GM12878 (cell line): ENCODE measurements around the gene CD9. TPM values are rescaled to one million over a fixed set of nuclear protein-coding genes. Genes with fewer than 3 reads are reported as not detected.

ENCODE experiments used
- EGR1 ChIP-seq, 2 experiments: IDR thresholded peaks; 1 replicate in 1 of 2; 2 replicates in 1 of 2; pipeline ENCODE4 v1.6.1; 2011 to 2012; ENCODE audit warnings: low read depth in 2 of 2, low read length in 2 of 2, borderline replicate concordance in 1 of 2, mild to moderate bottlenecking in 1 of 2, moderate library complexity in 1 of 2
- FOXK2 ChIP-seq: fragments of 450-650 bp; IDR thresholded peaks from 2 replicates; pipeline ENCODE4 v1.6.1; 2017; ENCODE audit warnings: mild to moderate bottlenecking, moderate library complexity
- IKZF1 ChIP-seq: fragments of 450-650 bp; conservative IDR thresholded peaks from 2 replicates; pipeline ENCODE4 v1.6.1; 2017; ENCODE audit warnings: antibody characterized with exemption, mild to moderate bottlenecking
- KDM1A ChIP-seq: fragments of 200-600 bp; sonication (generic); IDR thresholded peaks from 2 replicates; pipeline ENCODE4 v1.6.1; 2016; ENCODE audit warnings: borderline replicate concordance
- RBBP5 ChIP-seq: fragments of 200-600 bp; sonication (generic); conservative IDR thresholded peaks from 2 replicates; pipeline ENCODE4 v1.6.1; 2016
- RCOR1 ChIP-seq: conservative IDR thresholded peaks from 2 replicates; pipeline ENCODE4 v1.6.1; 2012; ENCODE audit warnings: low read depth, low read length, improper control_type of control experiment
- SREBF2 ChIP-seq: IDR thresholded peaks from 2 replicates; pipeline ENCODE4 v1.6.1; 2012; ENCODE audit warnings: mild to moderate bottlenecking, low read length
- TARDBP ChIP-seq: IDR thresholded peaks from 2 replicates; pipeline ENCODE4 v1.6.1; 2016; ENCODE audit warnings: borderline replicate concordance
- ZNF24 ChIP-seq: fragments of 450-650 bp; IDR thresholded peaks from 2 replicates; pipeline ENCODE4 v1.6.1; 2017; ENCODE audit warnings: antibody characterized with exemption, mild to moderate bottlenecking
- polyA plus RNA-seq, 11 experiments: library from polyadenylated mRNA; depleted of rRNA in 4 of 11; unstranded in 6 of 11; stranded (reverse) in 5 of 11; fragments of >200 nt; fragmentation: Nextera tagmentation in 4 of 11; fragmentation: Illumina TruSeq in 1 of 11; extraction: Ambion mirVana in 4 of 11; extraction: Trizol in 1 of 11; gene quantifications; 1 replicate in 1 of 11; 2 replicates in 10 of 11; pipeline versions ENCODE4 v1.2.1 to v1.2.3, GENCODE V29; 2011 to 2016; ENCODE audit warnings: inconsistent platforms in 2 of 11, missing spikeins in 2 of 11, low read depth in 1 of 11
- total RNA-seq, 4 experiments: library from RNA; depleted of rRNA in 3 of 4; stranded (reverse); fragments of >200 nt in 3 of 4; fragmentation: Illumina TruSeq in 1 of 4; extraction: Trizol in 1 of 4; gene quantifications; 2 replicates each; pipeline versions ENCODE4 v1.2.1 to v1.2.3, GENCODE V29; 2013 to 2021
- TF ChIP-seq, protein P1 (sequence below): fragments of 450-650 bp; IDR thresholded peaks from 2 replicates; pipeline ENCODE4 v1.6.1; 2017; ENCODE audit warnings: mild to moderate bottlenecking
- TF ChIP-seq, protein P2 (sequence below): IDR thresholded peaks from 2 replicates; pipeline ENCODE4 v1.6.1; 2011; ENCODE audit warnings: borderline replicate concordance, low read depth, mild to moderate bottlenecking, moderate library complexity, mixed read lengths, low read length; ENCODE audit not compliant: insufficient read depth; ENCODE audit errors: extremely low read length
- TF ChIP-seq, protein P3 (sequence below): IDR thresholded peaks from 2 replicates; pipeline ENCODE4 v1.6.1; 2011; ENCODE audit warnings: borderline replicate concordance, low read depth, mild to moderate bottlenecking, moderate library complexity, low read length; ENCODE audit not compliant: insufficient read depth, poor library complexity, severe bottlenecking
- TF ChIP-seq, protein P4 (sequence below): fragments of 450-650 bp; formaldehyde crosslinking; IDR thresholded peaks from 2 replicates; pipeline ENCODE4 v1.4.0; 2022; ENCODE audit warnings: mild to moderate bottlenecking, moderate library complexity

Gene CD9
- total and polyA plus RNA-seq, 10 of the 15 experiments (the other 5 are each of a cell fraction or from before 2014, with no cell fraction given), result 4.8 to 29.9 (median 9.7) TPM

DNA sequence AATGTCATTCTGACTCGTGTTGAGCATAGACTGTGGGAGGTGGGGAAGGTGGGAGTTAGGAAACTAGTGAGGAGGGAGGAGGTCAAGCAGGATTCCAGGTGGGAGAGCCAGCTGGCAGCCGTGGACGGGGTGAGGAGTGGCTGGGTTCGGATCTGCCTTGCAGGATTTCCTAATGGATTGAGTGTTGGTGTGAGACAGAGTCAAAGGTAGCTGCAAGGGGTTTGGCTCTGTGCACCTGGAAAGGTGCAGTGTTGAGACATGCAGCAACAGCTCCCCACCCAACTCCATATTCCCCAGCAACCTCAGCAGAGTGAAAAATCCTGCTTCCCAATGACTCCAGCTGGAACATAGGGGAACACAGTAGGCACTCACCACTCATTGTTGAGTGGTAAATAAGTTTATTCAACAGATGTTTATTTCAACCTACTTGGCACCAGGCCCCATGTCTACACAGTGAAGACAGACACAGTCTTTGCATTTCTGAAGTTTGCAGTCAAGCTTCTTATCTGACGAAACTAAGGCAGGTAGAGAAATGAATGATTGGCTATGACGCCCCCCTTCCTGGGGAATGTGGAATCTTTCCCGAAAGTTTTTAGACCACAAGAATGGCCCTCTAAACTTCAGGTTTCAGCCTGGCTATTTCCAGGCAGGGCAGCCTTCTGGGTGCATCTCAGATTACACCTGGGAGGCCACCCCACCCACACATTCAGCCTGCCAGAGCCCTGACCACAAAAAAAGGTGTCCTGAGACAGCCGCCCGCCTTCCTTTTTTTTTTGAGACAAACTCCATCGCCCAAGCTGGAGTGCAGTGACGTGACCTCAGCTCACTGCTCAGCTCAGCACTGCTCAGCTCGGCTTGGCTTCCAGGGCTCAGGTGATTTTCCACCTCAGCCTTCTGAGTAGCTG lies 72.4 kb downstream of the CD9 start (continued):
- TF ChIP-seq, protein P1, sequence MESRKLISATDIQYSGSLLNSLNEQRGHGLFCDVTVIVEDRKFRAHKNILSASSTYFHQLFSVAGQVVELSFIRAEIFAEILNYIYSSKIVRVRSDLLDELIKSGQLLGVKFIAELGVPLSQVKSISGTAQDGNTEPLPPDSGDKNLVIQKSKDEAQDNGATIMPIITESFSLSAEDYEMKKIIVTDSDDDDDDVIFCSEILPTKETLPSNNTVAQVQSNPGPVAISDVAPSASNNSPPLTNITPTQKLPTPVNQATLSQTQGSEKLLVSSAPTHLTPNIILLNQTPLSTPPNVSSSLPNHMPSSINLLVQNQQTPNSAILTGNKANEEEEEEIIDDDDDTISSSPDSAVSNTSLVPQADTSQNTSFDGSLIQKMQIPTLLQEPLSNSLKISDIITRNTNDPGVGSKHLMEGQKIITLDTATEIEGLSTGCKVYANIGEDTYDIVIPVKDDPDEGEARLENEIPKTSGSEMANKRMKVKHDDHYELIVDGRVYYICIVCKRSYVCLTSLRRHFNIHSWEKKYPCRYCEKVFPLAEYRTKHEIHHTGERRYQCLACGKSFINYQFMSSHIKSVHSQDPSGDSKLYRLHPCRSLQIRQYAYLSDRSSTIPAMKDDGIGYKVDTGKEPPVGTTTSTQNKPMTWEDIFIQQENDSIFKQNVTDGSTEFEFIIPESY, result no peak
- TF ChIP-seq TARDBP (no peak), EGR1 (IDR thresholded peaks at IDR 0.05; ENCODE audit: borderline replicate concordance in 1 of 2, low read depth in 2 of 2, low read length in 2 of 2) (peak in 1 of 2 experiments; percentile 58; a peak in 1 of 3 replicates), FOXK2 (no peak), IKZF1 (peak; percentile 73; the same call in 1 of the 2 replicates), KDM1A (no peak), SREBF2 (no peak), ZNF24 (no peak), RCOR1 (no peak), RBBP5 (no peak)
- TF ChIP-seq, protein P2, sequence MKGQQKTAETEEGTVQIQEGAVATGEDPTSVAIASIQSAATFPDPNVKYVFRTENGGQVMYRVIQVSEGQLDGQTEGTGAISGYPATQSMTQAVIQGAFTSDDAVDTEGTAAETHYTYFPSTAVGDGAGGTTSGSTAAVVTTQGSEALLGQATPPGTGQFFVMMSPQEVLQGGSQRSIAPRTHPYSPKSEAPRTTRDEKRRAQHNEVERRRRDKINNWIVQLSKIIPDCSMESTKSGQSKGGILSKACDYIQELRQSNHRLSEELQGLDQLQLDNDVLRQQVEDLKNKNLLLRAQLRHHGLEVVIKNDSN, result no peak
- TF ChIP-seq, protein P3, sequence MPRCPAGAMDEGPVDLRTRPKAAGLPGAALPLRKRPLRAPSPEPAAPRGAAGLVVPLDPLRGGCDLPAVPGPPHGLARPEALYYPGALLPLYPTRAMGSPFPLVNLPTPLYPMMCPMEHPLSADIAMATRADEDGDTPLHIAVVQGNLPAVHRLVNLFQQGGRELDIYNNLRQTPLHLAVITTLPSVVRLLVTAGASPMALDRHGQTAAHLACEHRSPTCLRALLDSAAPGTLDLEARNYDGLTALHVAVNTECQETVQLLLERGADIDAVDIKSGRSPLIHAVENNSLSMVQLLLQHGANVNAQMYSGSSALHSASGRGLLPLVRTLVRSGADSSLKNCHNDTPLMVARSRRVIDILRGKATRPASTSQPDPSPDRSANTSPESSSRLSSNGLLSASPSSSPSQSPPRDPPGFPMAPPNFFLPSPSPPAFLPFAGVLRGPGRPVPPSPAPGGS, result no peak
- TF ChIP-seq, protein P4, sequence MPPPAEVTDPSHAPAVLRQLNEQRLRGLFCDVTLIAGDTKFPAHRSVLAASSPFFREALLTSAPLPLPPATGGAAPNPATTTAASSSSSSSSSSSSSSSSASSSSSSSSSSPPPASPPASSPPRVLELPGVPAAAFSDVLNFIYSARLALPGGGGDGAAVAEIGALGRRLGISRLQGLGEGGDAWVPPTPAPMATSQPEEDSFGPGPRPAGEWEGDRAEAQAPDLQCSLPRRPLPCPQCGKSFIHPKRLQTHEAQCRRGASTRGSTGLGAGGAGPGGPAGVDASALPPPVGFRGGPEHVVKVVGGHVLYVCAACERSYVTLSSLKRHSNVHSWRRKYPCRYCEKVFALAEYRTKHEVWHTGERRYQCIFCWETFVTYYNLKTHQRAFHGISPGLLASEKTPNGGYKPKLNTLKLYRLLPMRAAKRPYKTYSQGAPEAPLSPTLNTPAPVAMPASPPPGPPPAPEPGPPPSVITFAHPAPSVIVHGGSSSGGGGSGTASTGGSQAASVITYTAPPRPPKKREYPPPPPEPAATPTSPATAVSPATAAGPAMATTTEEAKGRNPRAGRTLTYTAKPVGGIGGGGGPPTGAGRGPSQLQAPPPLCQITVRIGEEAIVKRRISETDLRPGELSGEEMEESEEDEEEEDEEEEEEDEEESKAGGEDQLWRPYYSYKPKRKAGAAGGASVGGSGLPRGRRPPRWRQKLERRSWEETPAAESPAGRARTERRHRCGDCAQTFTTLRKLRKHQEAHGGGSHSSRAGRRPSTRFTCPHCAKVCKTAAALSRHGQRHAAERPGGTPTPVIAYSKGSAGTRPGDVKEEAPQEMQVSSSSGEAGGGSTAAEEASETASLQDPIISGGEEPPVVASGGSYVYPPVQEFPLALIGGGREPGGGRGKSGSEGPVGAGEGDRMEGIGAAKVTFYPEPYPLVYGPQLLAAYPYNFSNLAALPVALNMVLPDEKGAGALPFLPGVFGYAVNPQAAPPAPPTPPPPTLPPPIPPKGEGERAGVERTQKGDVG (CRISPR knock-in tag), result no peak
